GM21526 (cell line): ENCODE results near the gene SKAP1.

Source experiments
- ATAC-seq: cut with Tn5 transposase; IDR thresholded peaks from one replicate; pipeline ENCODE4 v1.9.1; 2021; ENCODE audit warnings: moderate library complexity; ENCODE audit not compliant: unreplicated experiment, low FRiP score

The SKAP1 gene

GRCh38 chr17:48335146-48335784 is 94.7 kb downstream of the SKAP1 start:
- ATAC-seq = no peak

GRCh38 chr17:48333034-48333530 is 96.9 kb downstream of the SKAP1 start:
- no peak for ATAC-seq

- ATAC-seq = no peak
These were observed 99.1 kb downstream of the SKAP1 start for GRCh38 chr17:48330887-48331286.

GRCh38 chr17:48330421-48330820 is 99.6 kb downstream of the SKAP1 start:
- no peak for ATAC-seq

- no peak for ATAC-seq
These were observed 101.6 kb downstream of the SKAP1 start for GRCh38 chr17:48328457-48328856.

- no peak for ATAC-seq
These were observed 103.7 kb downstream of the SKAP1 start for GRCh38 chr17:48326310-48326709.

GRCh38 chr17:48322060-48322459 is 108.0 kb downstream of the SKAP1 start:
- ATAC-seq = no peak

- ATAC-seq = no peak
These were observed 112.3 kb downstream of the SKAP1 start for GRCh38 chr17:48317732-48318131.

- no peak for ATAC-seq
These were observed 115.3 kb downstream of the SKAP1 start for GRCh38 chr17:48314716-48315115.

GRCh38 chr17:48313096-48313755 is 116.8 kb downstream of the SKAP1 start:
- ATAC-seq = no peak

- ATAC-seq = no peak
These were observed 118.7 kb downstream of the SKAP1 start for GRCh38 chr17:48311324-48311723.

GRCh38 chr17:48310748-48311213 is 119.2 kb downstream of the SKAP1 start:
- no peak for ATAC-seq

- no peak for ATAC-seq
These were observed 121.4 kb downstream of the SKAP1 start for GRCh38 chr17:48308581-48308980.

- ATAC-seq = no peak
These were observed 122.1 kb downstream of the SKAP1 start for GRCh38 chr17:48307814-48308411.

- no peak for ATAC-seq
These were observed 122.8 kb downstream of the SKAP1 start for GRCh38 chr17:48307255-48307654.

GRCh38 chr17:48301002-48301401 is 129.0 kb downstream of the SKAP1 start:
- ATAC-seq = no peak

GRCh38 chr17:48299760-48300159 is 130.3 kb downstream of the SKAP1 start:
- no peak for ATAC-seq

GRCh38 chr17:48297825-48298224 is 132.2 kb downstream of the SKAP1 start:
- ATAC-seq = no peak

- ATAC-seq = no peak
These were observed 133.6 kb downstream of the SKAP1 start for GRCh38 chr17:48296453-48296852.

- ATAC-seq = no peak
These were observed 134.4 kb downstream of the SKAP1 start for GRCh38 chr17:48295362-48296288.
